ENCODE measurements around the gene TUT1.
A peak's percentile ranks its signal among the peaks of the same experiment; 100 is the strongest.
"Not testable (repeated sequence)": the region's sequence is repeated elsewhere in the genome, so short reads cannot be mapped to it uniquely, and the experiment has no call there.

TUT1 gene

GRCh38 chr11:62603776-62604299 lies 12.5 kb upstream of the TUT1 start:
- DNase-seq = no peak

- no peak for DNase-seq
Measured at GRCh38 chr11:62603072-62603408, 11.7 kb upstream of the TUT1 start.

- peak; percentile 72 for DNase-seq
Measured at GRCh38 chr11:62602141-62603071, 11.1 kb upstream of the TUT1 start.

DNA sequence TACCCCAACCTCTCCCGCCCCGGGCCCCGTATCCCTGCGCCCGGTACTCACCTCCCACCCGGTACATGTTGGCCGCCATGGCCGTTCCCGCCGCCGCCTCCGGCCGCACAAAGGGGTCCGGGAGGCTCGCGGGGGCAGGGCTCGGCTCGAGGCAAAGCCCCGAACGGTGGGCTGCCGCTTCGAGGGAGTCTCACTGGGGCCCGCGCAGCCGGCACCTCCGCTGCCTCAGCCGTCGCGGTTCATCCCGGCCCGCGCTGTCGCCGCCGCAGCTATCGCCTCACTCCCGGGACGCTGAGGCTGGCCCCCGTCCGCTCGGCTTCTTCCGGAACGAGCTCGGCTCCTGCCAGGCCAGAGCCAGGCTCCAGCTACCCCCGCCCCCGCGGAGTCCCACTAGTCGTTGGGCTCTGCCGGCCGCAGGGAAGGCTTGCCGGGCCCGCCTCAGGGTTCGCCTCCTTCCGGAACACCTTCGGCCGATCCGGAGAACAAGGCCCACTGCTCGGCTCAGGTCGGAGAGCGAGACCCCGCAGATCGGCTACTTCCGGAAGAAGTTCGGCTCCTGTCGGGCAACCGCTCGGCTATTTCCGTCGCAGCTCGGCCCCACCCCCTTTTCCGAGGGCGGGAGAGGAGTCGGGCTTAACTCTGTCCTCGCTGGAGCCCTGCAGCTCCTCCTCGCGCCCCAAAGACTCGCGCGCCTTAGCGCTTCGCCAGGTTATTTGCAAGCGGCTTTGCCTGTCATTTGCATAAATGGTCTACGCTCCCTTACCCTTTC lies 10.2 kb upstream of the TUT1 start, which contains the start of gene MTA2:
TSS of gene MTA2 (minus strand) at position 494 of the 769 bp plus-strand sequence. CDS start at position 79, 415 bp downstream.
- peak; percentile 98 for DNase-seq

- no peak for DNase-seq
Measured at GRCh38 chr11:62601122-62601371, 9.7 kb upstream of the TUT1 start.

DNA sequence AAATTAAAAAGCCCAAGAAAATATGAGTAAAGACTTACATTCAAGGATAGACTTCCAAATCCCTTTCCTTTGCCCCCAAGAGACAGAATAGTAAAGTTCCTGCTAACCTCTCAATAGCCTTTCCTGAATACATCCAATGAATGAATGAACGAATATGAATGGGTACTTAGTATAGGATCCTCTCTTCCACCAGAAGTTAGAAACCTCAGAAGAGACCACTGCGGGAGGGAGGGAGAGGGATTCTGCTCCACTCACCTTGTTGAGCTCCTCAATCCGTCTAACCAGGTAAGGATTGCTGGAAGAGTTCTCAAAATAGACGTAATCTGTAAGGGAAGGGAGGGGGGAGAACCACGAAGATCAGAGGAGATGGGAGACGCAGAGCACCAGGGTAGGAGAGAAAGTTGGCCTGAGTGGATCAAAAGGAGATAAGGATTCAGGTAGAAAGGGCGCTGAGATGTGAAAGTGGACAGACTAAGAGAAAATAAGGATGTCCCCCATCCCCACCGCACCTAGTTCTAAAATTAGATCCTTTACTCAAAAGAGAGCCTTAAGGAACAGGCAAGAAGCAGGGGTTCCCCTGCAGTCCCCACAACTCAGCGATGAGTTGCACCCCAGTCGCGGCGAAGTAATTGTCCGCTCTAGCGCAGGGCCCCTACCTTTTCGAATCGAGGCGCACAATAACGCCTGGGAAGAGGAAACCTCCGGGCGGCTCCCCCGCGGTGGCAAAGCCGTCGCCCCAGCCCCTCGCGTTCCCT lies 9.2 kb upstream of the TUT1 start:
- DNase-seq = no peak

GRCh38 chr11:62599901-62600300 lies 8.6 kb upstream of the TUT1 start:
- DNase-seq = no peak

GRCh38 chr11:62599069-62599696 lies 7.9 kb upstream of the TUT1 start:
- peak; percentile 91 for DNase-seq

GRCh38 chr11:62595124-62595523 lies 3.8 kb upstream of the TUT1 start:
- DNase-seq = no peak

DNA sequence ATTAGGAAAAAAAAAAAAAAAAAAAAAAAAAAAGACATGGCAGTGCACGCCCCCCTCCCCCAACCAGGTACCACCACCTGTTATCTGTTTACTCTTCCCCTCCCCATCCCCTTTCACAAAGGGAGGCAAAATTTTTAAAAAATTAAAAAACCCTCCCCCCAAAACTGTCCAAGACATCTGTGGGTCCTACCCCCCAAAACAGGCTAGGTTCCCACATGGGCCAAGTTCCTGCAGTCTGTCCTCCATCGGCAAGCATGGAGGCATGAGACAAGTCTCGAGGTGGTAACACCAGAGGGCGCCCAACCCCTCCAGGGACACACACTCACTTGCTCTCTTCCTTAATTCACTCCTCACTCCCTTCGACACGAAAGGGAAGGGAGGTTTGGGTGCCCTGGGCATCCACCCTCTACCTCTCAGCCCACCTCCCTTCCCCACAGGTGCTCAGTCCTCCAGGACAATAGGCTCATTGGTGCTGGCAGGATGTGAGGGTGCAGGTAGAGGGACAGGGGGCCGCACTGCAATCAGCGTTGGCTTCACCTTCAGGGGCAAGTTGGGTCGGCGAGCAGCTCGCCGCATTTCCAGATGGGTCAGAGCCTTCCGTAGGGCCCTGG lies 2.2 kb upstream of the TUT1 start:
- DNase-seq = peak; percentile 50

DNA sequence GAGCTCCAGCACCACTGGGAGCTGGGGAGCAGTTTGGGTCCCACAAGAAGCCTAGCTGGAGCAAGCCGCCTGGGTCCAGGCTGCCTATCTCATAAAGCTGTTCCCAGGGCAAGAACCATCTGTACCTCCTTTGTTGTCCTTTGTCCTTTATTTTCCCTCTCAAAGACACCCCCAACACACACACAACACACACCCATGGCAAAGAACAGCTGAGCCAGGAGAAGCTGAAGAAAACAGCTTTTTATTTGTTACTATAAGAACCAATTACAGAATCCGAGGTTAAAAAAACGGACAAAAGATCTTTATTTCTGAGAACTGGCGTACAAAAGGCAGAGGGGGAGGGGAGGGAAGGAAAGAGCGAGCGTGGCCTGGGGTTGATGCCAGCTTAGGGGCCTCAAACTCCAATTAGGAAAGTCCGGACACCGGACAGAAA lies 1.7 kb upstream of the TUT1 start:
- DNase-seq = no peak

DNA sequence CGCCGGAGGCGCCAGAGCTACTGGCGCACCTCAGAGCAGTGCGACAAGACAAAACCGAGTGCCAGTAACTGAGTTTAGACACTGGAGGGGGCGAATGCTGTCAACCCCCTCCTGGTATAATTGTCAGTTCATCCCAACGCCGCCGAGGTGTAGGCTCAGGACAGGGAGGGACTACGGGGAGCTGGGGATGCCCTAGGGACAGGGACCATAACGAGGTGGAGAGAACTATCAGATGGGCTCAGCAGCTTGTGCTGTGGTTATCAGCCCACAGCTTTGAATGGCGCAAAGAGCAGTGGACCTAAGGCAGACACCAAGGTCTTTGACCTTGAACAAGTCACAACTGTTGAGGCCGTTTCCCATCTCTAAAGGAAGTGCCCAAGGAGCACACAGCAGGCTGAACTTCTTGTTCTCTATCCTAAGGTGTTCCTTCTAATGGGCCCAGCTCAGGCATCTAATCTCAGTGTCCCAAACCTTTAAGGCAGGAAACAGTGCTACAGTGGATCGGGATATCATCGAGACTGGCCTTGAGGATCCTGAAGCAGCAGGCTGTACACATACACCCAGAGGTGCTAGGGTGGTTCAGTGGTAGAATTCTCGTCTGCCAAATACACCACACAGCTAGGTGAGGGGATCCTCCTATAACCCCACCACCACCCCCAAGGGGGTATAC lies 958 bp upstream of the TUT1 start:
- no peak for DNase-seq

DNA sequence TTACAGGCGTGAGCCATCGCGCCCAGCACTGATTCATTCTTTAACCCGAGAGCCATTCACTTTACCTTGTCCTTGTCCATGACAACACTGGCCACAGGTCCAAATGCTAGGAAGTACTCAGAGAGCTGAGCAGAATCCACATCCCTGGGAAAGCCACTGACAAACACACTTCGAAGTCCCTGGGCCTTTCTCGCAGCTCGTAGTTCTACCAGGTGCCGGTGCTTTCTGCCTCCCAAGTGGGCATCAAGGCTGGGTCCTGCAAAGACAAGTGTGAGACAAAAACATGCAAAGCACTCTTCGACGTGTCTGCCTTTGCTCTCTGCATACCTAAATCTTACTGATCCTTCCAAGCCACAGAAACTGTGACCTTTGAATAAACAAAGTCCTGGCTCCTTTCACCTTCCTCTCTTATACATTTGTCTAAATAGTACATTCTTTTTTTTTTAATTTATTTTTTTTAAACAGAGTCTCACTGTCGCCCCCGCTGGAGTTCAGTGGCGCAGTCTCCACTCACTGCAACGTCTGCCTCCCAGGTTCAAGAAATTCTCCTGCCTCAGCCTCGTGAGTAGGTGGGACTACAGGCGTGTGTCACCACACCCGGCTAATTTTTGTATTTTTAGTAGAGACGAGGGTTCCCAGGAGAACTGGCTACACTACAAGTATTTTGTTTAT lies 2.2 kb downstream of the TUT1 start:
- no peak for DNase-seq

- not testable (repeated sequence) for DNase-seq
Measured at GRCh38 chr11:62585356-62585755, 6.0 kb downstream of the TUT1 start.

DNA sequence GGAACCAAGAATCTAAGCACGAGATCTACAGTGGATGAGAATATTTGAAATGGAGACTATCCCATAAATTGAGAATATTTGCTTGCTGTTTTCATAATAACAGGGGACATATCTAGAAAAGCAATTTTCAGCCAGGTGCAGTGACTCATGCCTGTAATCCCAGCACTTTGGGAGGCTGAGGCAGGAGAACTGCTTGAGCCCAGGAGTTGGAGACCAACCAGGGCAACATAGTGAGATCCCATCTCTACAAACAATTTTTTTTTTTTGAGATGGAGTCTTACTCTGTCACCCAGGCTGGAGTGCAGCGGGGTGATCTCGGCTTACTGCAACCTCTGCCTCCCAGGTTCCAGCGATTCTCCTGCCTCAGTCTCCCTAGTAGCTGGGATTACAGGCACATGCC lies 9.6 kb downstream of the TUT1 start:
- not testable (repeated sequence) for DNase-seq

DNA sequence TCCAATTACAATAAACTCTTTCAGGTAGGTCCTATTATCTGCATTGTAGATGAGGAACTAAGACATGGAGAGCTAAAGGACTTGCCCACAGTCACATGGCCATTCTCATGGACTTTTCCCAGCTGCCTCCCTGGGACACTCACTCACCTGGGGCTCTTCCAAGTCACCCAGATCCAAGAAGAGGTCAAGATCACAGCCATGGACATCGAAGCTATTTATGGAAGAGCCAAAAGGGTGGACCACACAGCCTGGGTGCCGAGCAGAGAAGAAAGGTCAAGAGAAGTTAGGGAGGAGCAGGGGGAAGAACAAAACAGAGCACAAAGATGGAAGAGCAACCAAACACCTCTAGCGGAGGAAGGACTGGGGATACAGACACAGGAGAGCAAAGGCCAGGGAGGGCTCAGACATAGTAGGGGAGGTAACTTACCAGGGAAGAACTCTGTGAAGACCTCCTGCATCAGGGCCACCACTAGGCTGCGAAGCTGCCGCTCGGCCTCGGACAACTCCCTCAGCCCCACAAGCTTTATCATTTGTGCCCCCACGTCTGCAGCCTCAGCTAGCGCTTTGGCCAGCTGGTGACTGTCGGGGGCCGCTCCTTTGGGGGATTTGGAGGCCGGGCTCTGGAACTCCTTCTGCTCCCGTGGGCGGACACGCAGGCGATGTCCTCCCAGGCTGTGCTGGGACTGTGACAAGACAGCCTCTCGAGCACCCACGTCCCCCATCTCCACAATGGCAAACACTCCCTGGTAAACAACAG lies 10.2 kb downstream of the TUT1 start:
- no peak for DNase-seq

DNA sequence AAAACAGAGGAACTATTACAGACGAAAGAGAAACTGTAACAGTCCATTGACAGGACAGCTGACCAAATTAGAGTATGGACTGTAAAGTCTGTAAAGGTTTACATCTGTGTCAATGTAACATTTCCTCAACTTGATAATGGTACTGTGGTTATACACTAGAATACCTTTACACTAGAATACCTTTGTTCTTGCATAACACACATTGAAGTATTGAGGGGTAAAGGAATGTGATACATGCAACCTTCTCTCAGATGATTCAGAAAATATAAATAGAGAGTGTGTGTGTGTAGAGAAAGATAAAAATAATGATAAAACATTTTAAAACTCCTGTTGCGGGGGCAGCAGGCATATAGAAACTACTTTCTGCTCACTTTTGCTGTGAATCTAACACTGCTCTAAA lies 12.1 kb downstream of the TUT1 start:
- DNase-seq = no peak

- no peak for DNase-seq
Measured at GRCh38 chr11:62578541-62578940, 12.8 kb downstream of the TUT1 start.

GRCh38 chr11:62577046-62577714 lies 14.1 kb downstream of the TUT1 start:
- no peak for DNase-seq

DNA sequence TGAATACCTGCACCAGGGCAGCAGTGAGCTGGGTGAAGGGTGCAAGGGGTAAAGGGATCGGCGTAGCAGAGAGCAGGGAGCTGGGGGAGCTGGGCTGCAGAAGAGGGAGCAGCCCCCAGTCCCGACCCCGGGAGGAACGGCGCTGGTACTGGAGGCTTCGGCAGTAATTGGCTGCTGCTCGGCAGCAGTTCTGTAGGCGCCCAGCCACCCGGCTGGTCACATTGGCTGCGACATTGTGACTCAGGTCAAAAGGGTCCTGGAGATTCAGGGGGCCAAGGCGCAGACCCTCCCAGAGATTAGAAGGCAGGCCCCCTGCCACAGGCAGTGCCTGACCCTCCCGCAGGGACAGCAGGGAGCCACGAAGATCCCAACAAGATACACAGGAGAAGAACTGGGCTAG lies 15.5 kb downstream of the TUT1 start:
- no peak for DNase-seq

Measured in NCI-H345 (cell line).